ENCODE results near the gene FAM185A.
"Not testable (repeated sequence)": the region's sequence is repeated elsewhere in the genome, so short reads cannot be mapped to it uniquely, and the experiment has no call there.

FAM185A gene

GRCh38 chr7:102748605-102749444, at the start of gene FAM185A:
Gene FAM185A (plus strand): TSS chr7:102748999. CDS start chr7:102749208, 209 bp downstream.
- DNase-seq: peak; percentile 94

- DNase-seq: not testable (repeated sequence)
These were observed 35.6 kb upstream of the FAM185A start for GRCh38 chr7:102713011-102713690.

GRCh38 chr7:102713691-102714080, 35.1 kb upstream of the FAM185A start:
- not testable (repeated sequence) for DNase-seq

- not testable (repeated sequence) for DNase-seq
These were observed 33.9 kb upstream of the FAM185A start for GRCh38 chr7:102714774-102715522.

- not testable (repeated sequence) for DNase-seq
These were observed 33.1 kb upstream of the FAM185A start for GRCh38 chr7:102715718-102716117.

- DNase-seq: not testable (repeated sequence)
These were observed 30.3 kb upstream of the FAM185A start for GRCh38 chr7:102718491-102718890.

- DNase-seq: not testable (repeated sequence)
These were observed 22.6 kb upstream of the FAM185A start for GRCh38 chr7:102726170-102726569.

GRCh38 chr7:102729670-102730069, 19.1 kb upstream of the FAM185A start:
- not testable (repeated sequence) for DNase-seq

- DNase-seq: not testable (repeated sequence)
These were observed 18.4 kb upstream of the FAM185A start for GRCh38 chr7:102730431-102730830.

GRCh38 chr7:102742002-102742771, 6.6 kb upstream of the FAM185A start:
- DNase-seq: not testable (repeated sequence)

GRCh38 chr7:102743861-102744260, 4.9 kb upstream of the FAM185A start:
- DNase-seq: not testable (repeated sequence)

- DNase-seq: not testable (repeated sequence)
These were observed 3.1 kb upstream of the FAM185A start for GRCh38 chr7:102745494-102746288.

GRCh38 chr7:102749445-102749786, 617 bp downstream of the FAM185A start:
- DNase-seq: not testable (repeated sequence)

- DNase-seq: not testable (repeated sequence)
These were observed 9.4 kb downstream of the FAM185A start for GRCh38 chr7:102758227-102758626.

- not testable (repeated sequence) for DNase-seq
These were observed 11.1 kb downstream of the FAM185A start for GRCh38 chr7:102759934-102760333.

- DNase-seq: not testable (repeated sequence)
These were observed 12.4 kb downstream of the FAM185A start for GRCh38 chr7:102761234-102761633.

GRCh38 chr7:102763295-102763905, 14.6 kb downstream of the FAM185A start:
- DNase-seq: not testable (repeated sequence)

GRCh38 chr7:102769657-102770192, 20.9 kb downstream of the FAM185A start:
- DNase-seq: not testable (repeated sequence)

GRCh38 chr7:102770467-102770866, 21.7 kb downstream of the FAM185A start:
- DNase-seq: not testable (repeated sequence)

GRCh38 chr7:102776217-102776616, 27.4 kb downstream of the FAM185A start:
- DNase-seq: not testable (repeated sequence)

GRCh38 chr7:102778663-102779062, 29.9 kb downstream of the FAM185A start:
- DNase-seq: not testable (repeated sequence)

Data from CD4-positive, alpha-beta T cell treated with Interleukin-17A for 4 hours (primary cell).